HFFc6 (cell line): ENCODE measurements around the gene IFNA7. TPM values are rescaled to one million over a fixed set of nuclear protein-coding genes. Genes with fewer than 3 reads are reported as not detected.
A peak's percentile ranks its signal among the peaks of the same experiment; 100 is the strongest.
"Not testable (repeated sequence)": the region's sequence is repeated elsewhere in the genome, so short reads cannot be mapped to it uniquely, and the experiment has no call there.

Experiments used
- DNase-seq: peaks from one replicate; pipeline ENCODE4 v3.0.0-alpha.2; 2018
- H3K27ac Mint-ChIP-seq: 2 replicates; pipeline ENCODE4 v1.8.0; 2020; ENCODE audit warnings: mild to moderate bottlenecking, mixed read lengths
- H3K27me3 Mint-ChIP-seq: 2 replicates; pipeline ENCODE4 v1.8.0; 2021; ENCODE audit warnings: mild to moderate bottlenecking, moderate library complexity, mixed read lengths; ENCODE audit not compliant: insufficient read depth
- H3K36me3 Mint-ChIP-seq: 2 replicates; pipeline ENCODE4 v1.8.0; 2021; ENCODE audit warnings: low read depth, mixed read lengths
- H3K4me1 Mint-ChIP-seq: 2 replicates; pipeline ENCODE4 v1.8.0; 2020; ENCODE audit warnings: low read depth, mixed read lengths
- H3K4me3 Mint-ChIP-seq: 2 replicates; pipeline ENCODE4 v1.8.0; 2020; ENCODE audit warnings: mild to moderate bottlenecking, moderate library complexity, mixed read lengths
- H3K9me3 Mint-ChIP-seq: 2 replicates; pipeline ENCODE4 v1.8.0; 2020; ENCODE audit warnings: mild to moderate bottlenecking, mixed read lengths
- total RNA-seq, 6 experiments: library from RNA; stranded (reverse); fragmentation: NEBNext Ultra II Directional; extraction: Animal tissue kit (Norgen Biotek cat#: 25700); gene quantifications; 2 replicates in 1 of 6; 3 replicates in 5 of 6; pipeline ENCODE4 v1.2.3, GENCODE V29; 2021
- TF ChIP-seq, protein P1 (sequence below): fragments of 200-600 bp; sonication (generic); IDR thresholded peaks from 2 replicates; pipeline ENCODE4 v1.5.0; 2021; ENCODE audit warnings: antibody characterized with exemption, mild to moderate bottlenecking

The IFNA7 gene
- total RNA-seq, 6 experiments from 2014 or later: not detected

GRCh38 chr9:21213411-21214326 is 11.7 kb upstream of the IFNA7 start:
- H3K4me3 Mint-ChIP-seq: 0 out of 2 replicates have a peak overlapping the region, but pooled peaks have one; percentile 1
- TF ChIP-seq, protein P1, sequence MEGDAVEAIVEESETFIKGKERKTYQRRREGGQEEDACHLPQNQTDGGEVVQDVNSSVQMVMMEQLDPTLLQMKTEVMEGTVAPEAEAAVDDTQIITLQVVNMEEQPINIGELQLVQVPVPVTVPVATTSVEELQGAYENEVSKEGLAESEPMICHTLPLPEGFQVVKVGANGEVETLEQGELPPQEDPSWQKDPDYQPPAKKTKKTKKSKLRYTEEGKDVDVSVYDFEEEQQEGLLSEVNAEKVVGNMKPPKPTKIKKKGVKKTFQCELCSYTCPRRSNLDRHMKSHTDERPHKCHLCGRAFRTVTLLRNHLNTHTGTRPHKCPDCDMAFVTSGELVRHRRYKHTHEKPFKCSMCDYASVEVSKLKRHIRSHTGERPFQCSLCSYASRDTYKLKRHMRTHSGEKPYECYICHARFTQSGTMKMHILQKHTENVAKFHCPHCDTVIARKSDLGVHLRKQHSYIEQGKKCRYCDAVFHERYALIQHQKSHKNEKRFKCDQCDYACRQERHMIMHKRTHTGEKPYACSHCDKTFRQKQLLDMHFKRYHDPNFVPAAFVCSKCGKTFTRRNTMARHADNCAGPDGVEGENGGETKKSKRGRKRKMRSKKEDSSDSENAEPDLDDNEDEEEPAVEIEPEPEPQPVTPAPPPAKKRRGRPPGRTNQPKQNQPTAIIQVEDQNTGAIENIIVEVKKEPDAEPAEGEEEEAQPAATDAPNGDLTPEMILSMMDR: peak; percentile 56
- H3K27me3 Mint-ChIP-seq: peaks cover 23% of the 10 kb centered on the region
- H3K27ac Mint-ChIP-seq, H3K9me3 Mint-ChIP-seq, DNase-seq, H3K4me1 Mint-ChIP-seq, H3K36me3 Mint-ChIP-seq: not testable (repeated sequence)

DNA sequence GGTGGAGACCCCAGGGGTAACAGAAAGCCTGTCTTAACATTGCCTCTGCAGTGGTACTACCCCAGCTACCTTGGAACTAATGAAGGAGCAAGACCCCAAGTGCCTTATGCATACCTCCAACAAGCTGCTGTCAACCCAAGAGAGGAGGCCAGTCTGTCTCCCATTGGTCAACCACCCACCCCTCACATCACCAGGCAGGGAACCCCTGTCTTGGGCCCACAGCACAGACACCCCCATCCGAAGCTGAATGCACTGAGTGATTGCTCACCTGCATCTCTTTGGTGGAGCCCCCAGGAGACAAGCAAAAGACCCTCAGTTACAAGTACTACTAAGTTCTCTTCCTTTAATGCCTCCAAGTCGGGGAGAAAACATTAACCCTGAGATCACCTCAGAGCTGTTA is 10.2 kb upstream of the IFNA7 start:
- not testable (repeated sequence) for DNase-seq, H3K4me1 Mint-ChIP-seq, H3K27ac Mint-ChIP-seq, H3K9me3 Mint-ChIP-seq, H3K4me3 Mint-ChIP-seq, H3K36me3 Mint-ChIP-seq
- peaks cover 23% of the 10 kb centered on the region for H3K27me3 Mint-ChIP-seq

- not testable (repeated sequence) for H3K4me3 Mint-ChIP-seq, H3K4me1 Mint-ChIP-seq, H3K27ac Mint-ChIP-seq, H3K9me3 Mint-ChIP-seq, H3K36me3 Mint-ChIP-seq, DNase-seq
- peaks cover 22% of the 10 kb centered on the region; the same call in 1 of the 2 replicates for H3K27me3 Mint-ChIP-seq
Measured at GRCh38 chr9:21210782-21211181, 8.8 kb upstream of the IFNA7 start.

- Mint-ChIP-seq H3K27me3 (peaks cover 17% of the 10 kb centered on the region; the same call in 1 of the 2 replicates), H3K27ac (no peak overlapping the region), H3K9me3 (no peaks in the 10 kb centered on the region), H3K4me3 (no peak overlapping the region), H3K36me3 (no peaks in the 10 kb centered on the region), H3K4me1 (no peaks in the 10 kb centered on the region)
- DNase-seq: no peak
- TF ChIP-seq, protein P1: no peak
Measured at GRCh38 chr9:21210311-21210710, 8.3 kb upstream of the IFNA7 start.

DNA sequence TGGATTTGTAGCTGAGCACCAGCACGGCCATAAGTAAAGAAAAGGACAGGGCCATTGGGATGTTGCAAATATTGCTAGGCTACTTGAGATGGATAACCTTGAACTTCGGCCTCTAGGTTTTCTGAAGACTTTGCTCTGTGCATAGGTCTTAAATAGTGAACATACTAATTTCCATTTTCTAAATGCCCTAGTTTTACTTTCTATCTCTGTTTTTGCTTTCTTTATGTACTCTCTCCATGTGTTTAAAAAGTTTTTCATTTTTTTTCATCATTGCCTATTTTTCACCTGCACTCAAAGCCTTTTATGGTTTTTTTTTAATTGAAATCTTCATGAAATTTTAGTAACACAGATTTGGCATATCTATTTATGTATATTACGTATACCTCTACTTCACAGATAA is 5.0 kb upstream of the IFNA7 start, which contains the start of gene IFNA10:
IFNA10 (minus strand) TSS at position 101 of the 400 bp plus-strand sequence; CDS start at position 55, 46 bp downstream.
- not testable (repeated sequence) for H3K4me3 Mint-ChIP-seq, DNase-seq, H3K36me3 Mint-ChIP-seq, H3K4me1 Mint-ChIP-seq, H3K27ac Mint-ChIP-seq, H3K9me3 Mint-ChIP-seq
- peaks cover 16% of the 10 kb centered on the region for H3K27me3 Mint-ChIP-seq

DNA sequence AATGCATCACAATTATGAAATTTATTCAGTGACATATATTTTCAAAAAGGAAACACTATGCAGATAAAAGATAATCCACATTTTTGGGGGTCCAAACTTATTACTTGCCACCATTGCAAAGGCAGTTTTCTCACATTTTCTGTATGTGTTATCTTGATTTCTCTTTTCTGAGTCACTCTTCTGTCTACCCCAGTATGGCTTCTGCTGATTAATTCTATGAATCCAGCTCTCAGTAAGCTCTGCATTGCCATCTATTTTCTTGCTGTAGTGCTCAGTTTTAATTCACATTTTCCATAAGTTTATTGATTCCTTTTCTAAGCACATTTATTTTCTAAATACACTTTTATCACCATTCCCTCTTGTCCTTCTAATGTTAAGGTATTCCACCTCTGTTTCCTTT is 3.2 kb upstream of the IFNA7 start:
- Mint-ChIP-seq H3K27me3 (peaks cover 15% of the 10 kb centered on the region), H3K9me3 (no peaks in the 10 kb centered on the region), H3K36me3 (no peaks in the 10 kb centered on the region), H3K27ac (no peak overlapping the region), H3K4me1 (no peaks in the 10 kb centered on the region), H3K4me3 (no peak overlapping the region)
- TF ChIP-seq, protein P1: no peak
- DNase-seq: no peak
